ENCODE results near the gene SCYL1. TPM values are rescaled to one million over a fixed set of nuclear protein-coding genes. Genes with fewer than 3 reads are reported as not detected.
A peak's percentile ranks its signal among the peaks of the same experiment; 100 is the strongest.

Gene SCYL1
- total RNA-seq, 2 experiments from 2014 or later: 59.1 to 62.1 TPM

- Mint-ChIP-seq H3K27ac (peak overlapping the region; percentile 84), H3K36me3 (ENCODE audit: low read depth) (peaks cover 15% of the 10 kb centered on the region), H3K27me3 (no peaks in the 10 kb centered on the region), H3K4me3 (peak overlapping the region; percentile 58), H3K4me1 (peaks cover 62% of the 10 kb centered on the region), H3K9me3 (no peaks in the 10 kb centered on the region)
- POLR2A ChIA-PET: no interaction called here
- CTCF ChIA-PET: interaction anchor here (1.2 to 4.5 kb wide), 5 partner anchors 11 to 52 kb away, joined by 3 to 37 read pairs (median 4); partner anchors contain the start of genes FAM89B and ZNRD2
- DNase-seq: no peak
Measured at GRCh38 chr11:65554057-65554818, 29.4 kb downstream of the SCYL1 start.

- Mint-ChIP-seq H3K27ac (peak overlapping the region; percentile 84), H3K27me3 (no peaks in the 10 kb centered on the region), H3K9me3 (no peaks in the 10 kb centered on the region), H3K36me3 (ENCODE audit: low read depth) (peaks cover 11% of the 10 kb centered on the region), H3K4me3 (peak overlapping the region; percentile 58), H3K4me1 (peaks cover 64% of the 10 kb centered on the region)
- CTCF ChIA-PET: interaction anchor here (1.0 to 1.6 kb wide), 4 partner anchors 11 to 53 kb away, joined by 3 to 4 read pairs (median 4); no protein-coding TSS in a partner anchor
- DNase-seq: no peak
- POLR2A ChIA-PET: no interaction called here
Measured at GRCh38 chr11:65554842-65555430, 30.1 kb downstream of the SCYL1 start.

- Mint-ChIP-seq H3K27me3 (no peaks in the 10 kb centered on the region), H3K27ac (peak overlapping the region; percentile 84), H3K4me3 (peak overlapping the region; percentile 76), H3K9me3 (no peaks in the 10 kb centered on the region), H3K36me3 (ENCODE audit: low read depth) (peaks cover 10% of the 10 kb centered on the region), H3K4me1 (peaks cover 72% of the 10 kb centered on the region)
- ChIA-PET CTCF (interaction anchor here (1.0 to 1.7 kb wide), 6 partner anchors 10 to 54 kb away, joined by 3 to 6 read pairs (median 4); no protein-coding TSS in a partner anchor), POLR2A (no interaction called here)
- DNase-seq: no peak
Measured at GRCh38 chr11:65555693-65556231, 30.9 kb downstream of the SCYL1 start.

- CTCF ChIA-PET: interaction anchor here (0.5 to 1.7 kb wide), 8 partner anchors 10 to 1377 kb away, joined by 3 to 6 read pairs (median 4); partner anchors contain the start of gene FAM89B
- H3K4me1 Mint-ChIP-seq: peaks cover 66% of the 10 kb centered on the region
- H3K4me3 Mint-ChIP-seq: peak overlapping the region; percentile 76
- H3K27me3 Mint-ChIP-seq: no peaks in the 10 kb centered on the region
- H3K36me3 Mint-ChIP-seq (ENCODE audit: low read depth): peaks cover 3% of the 10 kb centered on the region
- no peak for DNase-seq
- H3K27ac Mint-ChIP-seq: peak overlapping the region; percentile 91
- no peaks in the 10 kb centered on the region for H3K9me3 Mint-ChIP-seq
- POLR2A ChIA-PET: no interaction called here
Measured at GRCh38 chr11:65556470-65557279, 31.8 kb downstream of the SCYL1 start.

GRCh38 chr11:65557280-65558001, 32.6 kb downstream of the SCYL1 start:
- H3K4me1 Mint-ChIP-seq: peaks cover 60% of the 10 kb centered on the region
- POLR2A ChIA-PET: no interaction called here
- H3K36me3 Mint-ChIP-seq (ENCODE audit: low read depth): no peaks in the 10 kb centered on the region
- CTCF ChIA-PET: interaction anchor here (0.6 to 1.7 kb wide), 6 partner anchors 10 to 1377 kb away, joined by 3 to 6 read pairs (median 4); partner anchors contain the start of gene FAM89B
- H3K27me3 Mint-ChIP-seq: no peaks in the 10 kb centered on the region
- DNase-seq: no peak
- H3K4me3 Mint-ChIP-seq: peak overlapping the region; percentile 76
- peak overlapping the region; percentile 91 for H3K27ac Mint-ChIP-seq
- no peaks in the 10 kb centered on the region for H3K9me3 Mint-ChIP-seq

GRCh38 chr11:65558002-65558929, 33.4 kb downstream of the SCYL1 start, which contains the start of gene LTBP3:
Gene LTBP3 (minus strand): TSS chr11:65558359. CDS start chr11:65557959, 400 bp downstream.
- no peak for DNase-seq
- peak within 1 kb of the TSS; percentile 76 for H3K4me3 Mint-ChIP-seq
- no peaks in the 10 kb centered on the region for H3K9me3 Mint-ChIP-seq
- no peaks in the 10 kb centered on the region for H3K27me3 Mint-ChIP-seq
- ChIA-PET POLR2A (no interaction called here), CTCF (interaction anchor here (0.5 to 10.2 kb wide), 7 partner anchors 9 to 525 kb away, joined by 3 to 66 read pairs (median 3); partner anchors contain the start of genes FAM89B and ZNRD2)
- peak within 1 kb of the TSS; percentile 91 for H3K27ac Mint-ChIP-seq
- H3K4me1 Mint-ChIP-seq: peaks cover 57% of the 10 kb centered on the region
- no peaks in the 10 kb centered on the region for H3K36me3 Mint-ChIP-seq (ENCODE audit: low read depth)

- Mint-ChIP-seq H3K27me3 (no peaks in the 10 kb centered on the region), H3K36me3 (ENCODE audit: low read depth) (no peaks in the 10 kb centered on the region), H3K4me3 (peak overlapping the region; percentile 51), H3K9me3 (no peaks in the 10 kb centered on the region), H3K27ac (peak overlapping the region; percentile 77), H3K4me1 (peaks cover 61% of the 10 kb centered on the region)
- CTCF ChIA-PET: interaction anchor here (0.6 to 10.2 kb wide), 6 partner anchors 8 to 525 kb away, joined by 3 to 66 read pairs (median 3); partner anchors contain the start of genes FAM89B and ZNRD2
- DNase-seq: no peak
- POLR2A ChIA-PET: no interaction called here
Measured at GRCh38 chr11:65558930-65559509, 34.1 kb downstream of the SCYL1 start.

GRCh38 chr11:65559535-65559934, 34.7 kb downstream of the SCYL1 start:
- ChIA-PET POLR2A (no interaction called here), CTCF (interaction anchor here (1.0 to 10.2 kb wide), 8 partner anchors 8 to 34 kb away, joined by 3 to 66 read pairs (median 5); partner anchors contain the start of genes FAM89B and ZNRD2)
- no peak for DNase-seq
- H3K27me3 Mint-ChIP-seq: no peaks in the 10 kb centered on the region
- no peaks in the 10 kb centered on the region for H3K9me3 Mint-ChIP-seq
- no peaks in the 10 kb centered on the region for H3K36me3 Mint-ChIP-seq (ENCODE audit: low read depth)
- peaks cover 57% of the 10 kb centered on the region for H3K4me1 Mint-ChIP-seq
- H3K27ac Mint-ChIP-seq: peak overlapping the region; percentile 77
- H3K4me3 Mint-ChIP-seq: peak overlapping the region; percentile 50

GRCh38 chr11:65559951-65560537, 35.2 kb downstream of the SCYL1 start:
- no peak overlapping the region for H3K4me3 Mint-ChIP-seq

More at GRCh38 chr11:65559951-65560537, 35.2 kb downstream of the SCYL1 start:
- CTCF ChIA-PET: interaction anchor here (1.0 to 10.2 kb wide), 6 partner anchors 9 to 34 kb away, joined by 3 to 66 read pairs (median 12); partner anchors contain the start of genes FAM89B and ZNRD2
- no peaks in the 10 kb centered on the region for H3K9me3 Mint-ChIP-seq
- POLR2A ChIA-PET: no interaction called here
- no peaks in the 10 kb centered on the region for H3K27me3 Mint-ChIP-seq
- no peak for DNase-seq
- peaks cover 3% of the 10 kb centered on the region for H3K36me3 Mint-ChIP-seq (ENCODE audit: low read depth)
- H3K27ac Mint-ChIP-seq: peak overlapping the region; percentile 77
- H3K4me1 Mint-ChIP-seq: peaks cover 55% of the 10 kb centered on the region

All from activated CD4-positive, alpha-beta T cell treated with anti-CD3 and anti-CD28 coated beads, Interleukin-2, amount 10 ng/mL, durations not matched to agents 7 days and 5 days (primary cell).